Measurements from ENCODE around the gene CDH24. TPM values are rescaled to one million over a fixed set of nuclear protein-coding genes. Genes with fewer than 3 reads are reported as not detected.

Gene CDH24
- polyA plus RNA-seq, 3 donors, result 1.9 to 7.0 (median 4.4) TPM

DNA sequence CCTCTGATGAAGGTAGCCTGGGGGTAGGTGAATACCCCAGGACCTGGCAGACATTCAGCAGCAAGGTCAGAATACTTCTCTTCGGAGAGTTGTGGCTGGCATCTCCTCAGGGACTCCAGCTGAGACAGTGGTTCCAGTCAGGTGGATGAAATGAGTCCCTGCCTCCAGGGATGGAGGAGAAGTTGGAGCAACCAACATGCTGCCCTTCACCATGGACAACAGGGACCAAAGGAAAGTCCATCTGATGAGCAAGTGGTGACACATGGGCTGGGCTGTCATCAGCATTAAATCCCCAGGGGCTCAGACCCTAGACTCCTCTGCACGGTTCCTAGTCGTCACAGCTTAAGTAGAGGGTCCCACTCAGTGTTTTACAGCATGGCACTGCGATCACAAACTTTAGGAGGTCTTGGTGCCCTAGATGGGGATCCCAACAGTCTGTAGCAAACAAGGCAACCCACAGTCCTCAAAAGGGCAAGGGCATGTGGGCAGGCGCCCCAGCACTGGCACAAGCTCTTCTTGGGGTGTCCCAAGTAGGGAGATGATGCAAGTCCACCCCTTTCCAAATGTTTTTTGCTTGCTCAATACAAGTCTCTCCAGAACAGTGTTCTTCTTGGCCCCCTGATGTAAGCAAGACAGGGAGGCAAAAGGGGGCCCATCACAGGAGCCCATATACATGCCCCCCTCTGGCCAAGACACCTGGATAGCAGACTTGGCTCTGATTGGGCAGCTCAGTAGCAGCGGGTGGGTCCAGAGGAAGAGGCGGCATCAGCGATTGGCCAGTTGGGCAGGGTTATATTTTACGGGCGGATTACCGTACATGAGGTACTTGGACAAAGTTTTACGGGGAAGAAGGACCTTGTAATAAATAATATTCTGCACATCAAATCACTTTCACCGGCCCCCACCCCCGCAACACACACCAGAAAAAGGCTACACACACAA lies 10.8 kb upstream of the CDH24 start:
- WGBS, 3 donors, result 72 to 80% (median 76%) methylated on average over 14 of the region's 14 CpGs
- H3K27ac ChIP-seq (ENCODE audit: low read depth, low read length), result no peak overlapping the region

- no peak overlapping the region for H3K27ac ChIP-seq (ENCODE audit: low read depth, low read length)
- WGBS, 3 donors, result 88 to 90% (median 90%) methylated on average over 22 to 23 of the region's 23 CpGs
These were observed 9.8 kb upstream of the CDH24 start for GRCh38 chr14:23066855-23067744.

- 70 to 90% (median 87%) methylated on average over 3 of the region's 3 CpGs for WGBS, 3 donors
- no peak overlapping the region for H3K27ac ChIP-seq (ENCODE audit: low read depth, low read length)
These were observed 9.0 kb upstream of the CDH24 start for GRCh38 chr14:23066368-23066767.

GRCh38 chr14:23063601-23064000 lies 6.3 kb upstream of the CDH24 start:
- no peak overlapping the region for H3K27ac ChIP-seq (ENCODE audit: low read depth, low read length)
- 82 to 95% (median 91%) methylated on average over 5 of the region's 5 CpGs for WGBS, 3 donors

DNA sequence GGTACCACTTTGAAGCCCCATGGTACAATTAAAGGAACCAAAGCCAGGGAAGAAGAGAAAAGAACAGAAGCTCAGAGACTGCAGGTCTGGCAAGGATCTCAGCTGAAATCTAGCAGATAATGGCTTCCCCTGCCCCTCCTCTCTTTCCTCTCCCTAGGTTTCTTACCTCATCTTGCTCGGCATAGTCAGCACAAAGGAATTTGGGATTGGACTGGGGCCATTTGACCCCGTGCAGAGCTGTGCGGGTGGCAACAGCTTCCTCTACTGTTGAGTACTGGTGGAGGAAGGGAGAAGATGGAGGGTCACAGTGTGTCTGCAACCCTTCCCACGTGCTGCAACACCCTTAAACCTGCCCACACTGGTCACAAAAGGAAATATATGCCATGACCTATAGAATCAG lies 4.7 kb upstream of the CDH24 start:
- no peak overlapping the region for H3K27ac ChIP-seq (ENCODE audit: low read depth, low read length)
- 17 to 30% (median 22%) methylated on average over 4 of the region's 4 CpGs for WGBS, 3 donors

GRCh38 chr14:23060536-23061260 lies 3.4 kb upstream of the CDH24 start:
- WGBS, 3 donors, result 93 to 94% (median 94%) methylated on average over 17 of the region's 17 CpGs
- H3K27ac ChIP-seq (ENCODE audit: low read depth, low read length), result no peak overlapping the region

DNA sequence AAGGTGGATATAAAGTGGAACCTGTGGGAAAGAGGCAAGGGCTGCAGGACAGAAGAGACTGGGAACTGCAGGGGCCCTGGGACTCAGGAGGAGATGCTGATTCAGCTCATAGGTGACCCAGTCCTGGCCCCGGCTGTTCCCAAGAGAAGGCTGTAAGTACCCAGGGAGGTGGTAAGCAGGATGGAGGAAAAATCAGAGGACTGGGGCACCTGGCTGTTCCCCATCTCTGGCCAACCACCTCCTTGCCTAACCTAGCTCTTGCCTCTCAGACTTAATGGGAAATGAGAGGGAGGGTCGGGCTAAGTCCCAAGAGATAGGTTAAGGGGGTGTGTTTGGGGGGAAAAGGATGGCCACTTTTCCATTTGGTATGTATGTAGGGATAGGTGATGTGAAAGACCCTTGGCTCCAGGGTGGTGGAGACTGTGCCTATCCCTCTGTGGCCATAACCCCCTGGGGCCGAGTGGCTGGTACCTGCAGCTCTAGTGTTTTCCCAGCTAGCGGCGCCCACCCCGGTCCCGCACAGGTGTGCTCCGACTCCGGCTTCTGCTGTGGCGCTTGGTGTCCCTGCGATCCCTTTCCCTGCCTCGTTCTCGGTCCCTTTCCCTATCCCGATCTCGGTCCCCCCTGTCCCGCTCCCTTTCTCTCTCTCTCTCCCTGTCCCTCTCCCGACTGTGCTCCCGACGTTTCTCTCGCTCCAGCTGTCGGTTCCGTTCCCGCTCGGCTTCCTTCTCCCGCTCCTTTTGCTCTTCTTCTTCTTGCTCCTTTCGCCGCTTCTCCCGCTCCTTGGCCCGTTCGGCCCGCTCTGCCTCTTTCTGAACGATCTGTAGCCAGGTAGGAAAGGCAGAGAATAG lies 1.6 kb upstream of the CDH24 start:
- 88 to 92% (median 89%) methylated on average over 29 to 32 of the region's 32 CpGs for WGBS, 3 donors
- H3K27ac ChIP-seq (ENCODE audit: low read depth, low read length), result no peak overlapping the region

- WGBS, 3 donors, result 1 to 2% (median 2%) methylated on average over 50 to 51 of the region's 51 CpGs
- no peak overlapping the region for H3K27ac ChIP-seq (ENCODE audit: low read depth, low read length)
These were observed 685 bp upstream of the CDH24 start for GRCh38 chr14:23057757-23058653.

DNA sequence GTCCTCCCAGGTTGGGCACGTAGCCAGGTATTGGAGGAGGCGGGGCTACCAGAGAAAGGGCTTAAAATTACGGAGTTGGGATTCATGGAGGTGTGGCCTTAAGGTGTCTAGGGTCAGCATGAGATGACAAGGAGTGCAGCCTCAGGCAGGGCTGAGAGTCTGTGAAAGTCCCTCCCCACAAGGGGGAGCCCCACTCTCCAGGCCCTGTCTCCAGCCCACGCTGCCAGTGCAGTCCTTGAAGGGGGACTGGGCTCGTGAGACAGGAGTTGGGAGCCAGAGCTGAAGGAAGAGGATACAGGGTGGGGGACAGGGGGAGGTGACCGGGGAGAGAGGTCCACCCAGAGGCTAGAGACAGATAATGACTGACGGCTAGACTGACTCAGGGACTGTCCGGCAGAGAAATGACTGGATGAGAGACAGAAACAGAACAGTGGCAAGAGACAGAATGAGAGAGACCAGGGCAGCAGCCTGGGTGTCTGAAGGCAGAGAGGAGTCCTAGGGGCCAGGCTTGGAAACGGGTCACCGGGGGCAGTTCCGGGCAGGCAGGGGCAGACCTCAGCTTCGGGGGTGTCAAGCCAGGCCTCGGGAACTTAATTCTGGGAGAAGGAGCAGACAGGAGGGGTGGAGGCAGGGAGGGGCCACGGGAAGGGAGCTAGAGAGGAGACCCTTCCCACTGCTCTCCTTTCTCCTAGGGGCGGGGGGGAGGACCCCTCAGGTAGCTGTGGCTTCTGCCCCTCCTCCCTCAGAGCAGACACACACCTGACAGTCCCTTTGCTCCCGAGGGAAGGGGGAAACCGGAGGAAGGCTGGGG lies 970 bp downstream of the CDH24 start:
- H3K27ac ChIP-seq (ENCODE audit: low read depth, low read length), result no peak overlapping the region
- WGBS, 3 donors, result 5 to 13% (median 9%) methylated on average over 16 to 17 of the region's 17 CpGs

DNA sequence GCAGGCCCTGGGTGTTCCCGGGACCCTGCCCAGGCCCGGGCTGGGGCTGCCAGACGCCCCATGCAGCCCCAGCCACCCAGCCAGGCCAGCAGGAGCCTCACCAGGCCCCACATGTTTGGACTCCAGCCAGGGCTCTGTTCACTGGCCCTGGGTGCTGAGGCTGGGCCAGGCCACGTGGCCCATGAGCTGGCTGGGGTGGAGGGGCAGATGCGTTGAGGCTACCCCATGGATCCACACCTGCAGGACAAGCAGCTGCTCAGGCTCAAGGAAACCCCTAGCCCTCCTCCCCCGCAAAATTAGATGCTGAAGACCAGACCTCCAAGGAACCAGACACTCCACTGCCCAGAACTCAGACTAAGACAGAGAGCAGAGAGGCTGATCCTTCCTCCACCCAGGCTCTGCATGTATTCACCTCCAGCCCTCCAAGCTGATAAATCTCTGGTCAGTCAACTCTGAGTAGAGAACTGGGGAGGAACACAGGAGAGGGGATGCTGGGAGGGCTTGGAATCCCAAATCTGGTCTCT lies 1.6 kb downstream of the CDH24 start:
- WGBS, 3 donors, result 62 to 82% (median 74%) methylated on average over 6 of the region's 6 CpGs
- H3K27ac ChIP-seq (ENCODE audit: low read depth, low read length), result no peak overlapping the region

DNA sequence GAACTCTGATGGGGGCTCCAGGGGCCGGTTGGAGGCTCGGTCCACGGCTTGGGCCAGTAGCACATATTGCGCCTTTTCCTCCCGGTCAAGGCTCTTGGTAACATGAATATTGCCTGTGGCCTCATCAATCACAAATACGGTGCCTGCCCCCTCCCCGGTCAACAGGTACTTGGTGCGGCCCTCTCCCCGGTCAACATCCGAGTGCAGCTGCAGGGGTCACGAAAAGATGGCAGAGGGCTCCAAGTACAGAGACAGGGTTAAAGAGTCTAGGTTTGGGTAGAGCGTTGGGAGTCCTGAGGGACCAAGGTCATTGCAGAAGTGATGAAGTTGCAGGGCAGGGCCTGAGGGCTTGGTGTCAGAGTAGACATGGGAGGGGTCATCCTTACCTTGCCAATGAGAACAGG lies 2.2 kb downstream of the CDH24 start:
- WGBS, 3 donors, result 93 to 96% (median 96%) methylated on average over 12 of the region's 12 CpGs
- no peak overlapping the region for H3K27ac ChIP-seq (ENCODE audit: low read depth, low read length)

- H3K27ac ChIP-seq (ENCODE audit: low read depth, low read length), result no peak overlapping the region
- 75 to 80% (median 76%) methylated on average over 17 of the region's 17 CpGs for WGBS, 3 donors
These were observed 3.1 kb downstream of the CDH24 start for GRCh38 chr14:23054000-23054811.

- 95 to 97% (median 96%) methylated on average over 8 to 10 of the region's 10 CpGs for WGBS, 3 donors
- H3K27ac ChIP-seq (ENCODE audit: low read depth, low read length), result no peak overlapping the region
These were observed 3.9 kb downstream of the CDH24 start for GRCh38 chr14:23053426-23053825.

GRCh38 chr14:23052671-23053070 lies 4.6 kb downstream of the CDH24 start:
- 64 to 92% (median 83%) methylated on average over 3 of the region's 3 CpGs for WGBS, 3 donors
- no peak overlapping the region for H3K27ac ChIP-seq (ENCODE audit: low read depth, low read length)

DNA sequence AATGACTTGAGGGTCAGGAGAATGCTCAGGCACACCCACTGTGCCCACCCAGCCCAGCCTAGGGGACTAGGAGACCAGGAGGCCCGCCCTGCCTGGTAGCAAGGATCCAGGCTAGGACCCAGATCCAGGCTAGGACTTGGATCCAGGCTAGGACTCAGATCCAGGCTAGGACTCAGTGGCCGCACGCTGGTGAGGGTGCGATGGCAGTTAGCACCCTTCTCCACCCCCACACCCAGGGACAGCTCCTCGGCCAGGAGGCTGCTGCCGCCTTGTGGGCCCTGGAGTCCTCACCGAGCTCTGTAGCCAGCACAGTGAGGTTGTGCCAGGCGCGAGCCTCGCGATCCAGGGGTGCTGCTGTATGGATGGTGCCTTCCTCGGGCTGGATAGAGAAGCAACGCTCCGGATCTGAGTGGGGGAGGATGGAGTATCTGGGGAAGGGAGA lies 5.1 kb downstream of the CDH24 start:
- 75 to 90% (median 76%) methylated on average over 14 of the region's 14 CpGs for WGBS, 3 donors
- H3K27ac ChIP-seq (ENCODE audit: low read depth, low read length), result no peak overlapping the region

All from adipose tissue (tissue), 3 donors.